A549 treated with Hydrocortisone at 1 μM for 4 hours (cell line): ENCODE results near the gene ABI3. TPM values are rescaled to one million over a fixed set of nuclear protein-coding genes. Genes with fewer than 3 reads are reported as not detected.

ENCODE experiments used
- total RNA-seq: library from RNA; stranded (reverse); fragments of 200-300 nt; extraction: Qiagen RNA extraction; gene quantifications from 5 replicates; pipeline ENCODE4 v1.2.3, GENCODE V29; 2022

ABI3 gene, protein sequence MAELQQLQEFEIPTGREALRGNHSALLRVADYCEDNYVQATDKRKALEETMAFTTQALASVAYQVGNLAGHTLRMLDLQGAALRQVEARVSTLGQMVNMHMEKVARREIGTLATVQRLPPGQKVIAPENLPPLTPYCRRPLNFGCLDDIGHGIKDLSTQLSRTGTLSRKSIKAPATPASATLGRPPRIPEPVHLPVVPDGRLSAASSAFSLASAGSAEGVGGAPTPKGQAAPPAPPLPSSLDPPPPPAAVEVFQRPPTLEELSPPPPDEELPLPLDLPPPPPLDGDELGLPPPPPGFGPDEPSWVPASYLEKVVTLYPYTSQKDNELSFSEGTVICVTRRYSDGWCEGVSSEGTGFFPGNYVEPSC
- 0.12 TPM in 1 of 5 replicates, not detected in the others for total RNA-seq

DNA sequence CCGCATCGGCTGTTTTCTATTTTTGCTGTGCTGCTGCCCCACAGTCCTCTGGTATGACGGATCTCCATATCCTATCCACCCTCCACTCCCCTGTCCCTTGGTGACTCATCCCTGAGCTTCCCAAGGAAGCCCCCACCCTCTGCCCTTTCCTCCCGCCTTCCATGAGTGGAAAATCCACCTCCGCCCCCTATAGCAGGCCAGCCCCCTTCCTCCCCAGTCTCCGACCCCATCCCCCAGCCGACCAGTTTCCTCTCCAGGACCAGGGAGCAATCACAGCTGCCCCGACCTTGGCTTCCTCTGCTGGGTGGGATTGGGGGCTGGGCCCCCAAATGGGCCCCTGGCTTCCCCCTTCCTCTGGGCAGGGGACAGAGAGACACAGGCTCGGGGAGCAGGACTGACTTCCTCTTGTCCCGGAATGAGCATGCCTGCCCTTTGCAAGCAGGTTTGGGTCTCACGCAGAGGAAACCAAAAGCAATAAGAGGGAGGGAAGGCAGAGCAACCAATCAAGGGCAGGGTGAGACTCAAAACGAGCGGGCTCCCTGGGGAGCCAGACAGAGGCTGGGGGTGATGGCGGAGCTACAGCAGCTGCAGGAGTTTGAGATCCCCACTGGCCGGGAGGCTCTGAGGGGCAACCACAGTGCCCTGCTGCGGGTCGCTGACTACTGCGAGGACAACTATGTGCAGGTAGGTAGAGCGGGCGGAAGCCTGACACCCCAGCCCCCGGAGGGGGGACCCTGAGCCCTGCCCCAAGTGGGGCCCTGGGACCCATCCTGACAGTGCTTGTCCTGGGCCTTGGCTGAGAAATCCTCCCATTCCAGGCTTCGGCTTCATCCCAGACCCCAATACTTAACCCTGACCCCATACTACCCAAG, at the start of gene ABI3, which contains the start of gene GNGT2:
Gene ABI3 (plus strand): TSS at position 550 of the 872 bp plus-strand sequence. CDS start 18 bp downstream, at position 568.
Gene GNGT2 (minus strand): TSS at position 417 of the 872 bp plus-strand sequence. CDS start 3,152 bp downstream, outside the sequence.

DNA sequence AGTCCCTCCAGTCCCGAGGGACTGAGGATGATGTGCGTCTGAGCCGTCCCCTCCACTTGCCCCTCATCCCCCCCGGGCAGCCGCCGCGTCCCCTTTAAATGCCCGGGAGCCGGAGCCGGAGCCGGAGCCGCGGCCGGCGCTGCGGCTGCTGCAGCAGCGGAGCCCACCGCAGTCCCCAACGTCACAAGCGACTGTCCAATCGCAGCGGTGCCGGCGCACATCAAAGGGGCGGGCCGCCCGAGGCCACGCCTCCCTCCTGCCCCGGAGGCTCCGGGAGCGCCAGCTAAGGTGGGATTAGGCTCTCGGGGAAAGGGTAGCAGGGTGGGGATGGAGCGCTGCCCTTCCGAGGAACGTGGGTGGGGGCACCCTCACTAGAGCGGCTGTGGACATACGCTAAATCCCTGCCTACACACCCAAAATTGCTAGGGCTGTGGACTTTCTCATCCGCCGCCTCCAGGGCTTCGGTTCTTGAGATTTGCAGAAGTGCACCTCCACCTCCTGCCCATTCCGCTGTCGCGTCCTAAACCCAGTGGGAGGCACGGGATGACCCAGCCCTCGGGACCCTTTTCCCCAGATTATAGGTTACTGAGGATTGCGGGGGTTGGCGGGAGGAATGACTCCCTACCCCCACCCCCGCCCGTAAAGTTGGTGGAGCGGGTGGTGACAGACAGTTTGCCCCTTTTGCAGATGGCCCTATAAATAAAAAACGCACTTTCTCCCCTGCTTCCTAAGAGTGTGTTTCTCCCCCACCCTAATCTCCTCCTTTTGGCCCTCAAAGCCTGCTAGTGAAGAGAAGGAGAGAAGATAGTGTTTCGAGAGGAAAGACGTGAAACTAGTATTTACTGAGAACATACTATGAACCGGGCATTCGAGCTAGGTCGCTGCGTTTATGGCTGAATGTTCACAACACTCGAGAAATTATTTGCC, 20.4 kb downstream of the ABI3 start, which contains the start of gene PHOSPHO1:
Gene PHOSPHO1 (minus strand): TSS at position 152 of the 927 bp plus-strand sequence. CDS start 4,096 bp downstream, outside the sequence.

Other genes starting within 250 kb of the ABI3 start
- gene GIP, start 242.1 kb upstream of the ABI3 start, total RNA-seq, result 2.5 to 6.1 TPM (median 4.5 TPM) in 5 replicates
- gene IGF2BP1, start 213.3 kb upstream of the ABI3 start, total RNA-seq, result 53.9 to 82.6 TPM (median 75.7 TPM) in 5 replicates
- gene B4GALNT2, start 77.9 kb upstream of the ABI3 start, total RNA-seq, result 0.22 to 0.36 TPM (median 0.23 TPM) in 5 replicates
- gene GNGT2, start 133 bp upstream of the ABI3 start, total RNA-seq, result 0.54 to 1.2 TPM (median 1.0 TPM) in 5 replicates
- gene PHOSPHO1, start 20.1 kb downstream of the ABI3 start, total RNA-seq, result 0.33 to 1.0 TPM (median 0.98 TPM) in 5 replicates
- gene ZNF652, start 151.5 kb downstream of the ABI3 start, total RNA-seq, result 6.7 to 9.5 TPM (median 9.0 TPM) in 5 replicates
- 332 to 459 TPM (median 426 TPM) in 5 replicates for gene PHB1, start 204.2 kb downstream of the ABI3 start, total RNA-seq